ENCODE results near the gene DHFR2.
"Not testable (repeated sequence)": the region's sequence is repeated elsewhere in the genome, so short reads cannot be mapped to it uniquely, and the experiment has no call there.

The DHFR2 gene

GRCh38 chr3:94064243-94064860 lies 1.6 kb upstream of the DHFR2 start:
- TF ChIP-seq ZFX (IDR thresholded peaks at IDR 0.05) (no peak), CTCF (conservative IDR thresholded peaks at IDR 0.05) (no peak)
- peak overlapping the region; percentile 80 for H3K27ac ChIP-seq

- no peak for TF ChIP-seq CTCF (conservative IDR thresholded peaks at IDR 0.05)
- peak overlapping the region; percentile 80 for H3K27ac ChIP-seq
Measured at GRCh38 chr3:94063496-94064119, 892 bp upstream of the DHFR2 start.

- H3K27ac ChIP-seq, result no peak overlapping the region
- TF ChIP-seq ZFX (IDR thresholded peaks at IDR 0.05) (no peak), CTCF (conservative IDR thresholded peaks at IDR 0.05) (no peak)
Measured at GRCh38 chr3:94061297-94061696, 1.4 kb downstream of the DHFR2 start.

- no peak overlapping the region for H3K27ac ChIP-seq
- TF ChIP-seq ZFX (IDR thresholded peaks at IDR 0.05), result no peak
- no peak for TF ChIP-seq CTCF (conservative IDR thresholded peaks at IDR 0.05)
Measured at GRCh38 chr3:94050546-94050945, 12.2 kb downstream of the DHFR2 start.

- H3K27ac ChIP-seq, result no peak overlapping the region
- TF ChIP-seq CTCF (conservative IDR thresholded peaks at IDR 0.05) (no peak), ZFX (IDR thresholded peaks at IDR 0.05) (no peak)
Measured at GRCh38 chr3:94049267-94049666, 13.4 kb downstream of the DHFR2 start.

GRCh38 chr3:94046533-94046932 lies 16.2 kb downstream of the DHFR2 start:
- no peak overlapping the region for H3K27ac ChIP-seq
- TF ChIP-seq ZFX (IDR thresholded peaks at IDR 0.05) (no peak), CTCF (conservative IDR thresholded peaks at IDR 0.05) (no peak)

GRCh38 chr3:94044100-94044936 lies 18.4 kb downstream of the DHFR2 start:
- H3K27ac ChIP-seq, result not testable (repeated sequence)

Data from C4-2B (cell line).